Stomach (tissue), 4 donors: ENCODE results near the gene NTNG1.

ENCODE experiments used
- CTCF ChIP-seq, 7 experiments: fragments of 450-650 bp in 4 of 7; fragments of 200-600 bp in 3 of 7; sonication (generic) in 3 of 7; IDR thresholded peaks; one replicate each; pipeline ENCODE4 v1.5.1; 2016 to 2019; ENCODE audit warnings: antibody characterized with exemption in 7 of 7, control low read depth in 2 of 7, mild to moderate bottlenecking in 1 of 7
- POLR2AphosphoS5 ChIP-seq, 3 donors: sonication (generic); formaldehyde crosslinking; IDR thresholded peaks; one replicate each; pipeline ENCODE4 v1.6.1; 2016; ENCODE audit warnings: antibody characterized with exemption in 3 of 3

- TF ChIP-seq POLR2AphosphoS5 (IDR thresholded peaks at IDR 0.05) (no peak), CTCF (IDR thresholded peaks at IDR 0.05) (no peak)
Observed at GRCh38 chr1:107443860-107444259, 303.0 kb downstream of the NTNG1 start.
